Non-pigmented ciliary epithelial cell (primary cell): ENCODE data around the gene TP53RK.

ENCODE experiments used
- DNase-seq: peaks from one replicate; pipeline ENCODE4 v3.0.0-alpha.2; 2010; ENCODE audit warnings: low read depth

Gene TP53RK

GRCh38 chr20:46660487-46660886 lies 28.8 kb downstream of the TP53RK start:
- no peak for DNase-seq

- DNase-seq = no peak
Observed at GRCh38 chr20:46657618-46658017, 31.6 kb downstream of the TP53RK start.

GRCh38 chr20:46657137-46657536 lies 32.1 kb downstream of the TP53RK start:
- DNase-seq = no peak

GRCh38 chr20:46652699-46653098 lies 36.5 kb downstream of the TP53RK start:
- DNase-seq = no peak

- DNase-seq = no peak
Observed at GRCh38 chr20:46651091-46651962, 37.9 kb downstream of the TP53RK start, which contains the start of gene SLC13A3. Gene SLC13A3 (minus strand): TSS chr20:46651459. CDS start chr20:46651421, 38 bp downstream.

GRCh38 chr20:46650575-46651090 lies 38.6 kb downstream of the TP53RK start:
- DNase-seq = no peak

GRCh38 chr20:46649965-46650542 lies 39.2 kb downstream of the TP53RK start:
- DNase-seq = no peak

- DNase-seq = no peak
Observed at GRCh38 chr20:46649650-46649949, 39.6 kb downstream of the TP53RK start.

- DNase-seq = no peak
Observed at GRCh38 chr20:46648903-46649649, 40.2 kb downstream of the TP53RK start.

GRCh38 chr20:46647469-46647868 lies 41.8 kb downstream of the TP53RK start:
- no peak for DNase-seq

- DNase-seq = no peak
Observed at GRCh38 chr20:46646659-46647380, 42.4 kb downstream of the TP53RK start.

GRCh38 chr20:46646122-46646521 lies 43.1 kb downstream of the TP53RK start:
- no peak for DNase-seq

- DNase-seq = no peak
Observed at GRCh38 chr20:46644733-46645132, 44.5 kb downstream of the TP53RK start.

GRCh38 chr20:46644160-46644559 lies 45.1 kb downstream of the TP53RK start:
- DNase-seq = no peak

- DNase-seq = no peak
Observed at GRCh38 chr20:46642969-46643343, 46.3 kb downstream of the TP53RK start.

- no peak for DNase-seq
Observed at GRCh38 chr20:46642265-46642968, 46.8 kb downstream of the TP53RK start.

GRCh38 chr20:46641424-46641823 lies 47.8 kb downstream of the TP53RK start:
- no peak for DNase-seq

GRCh38 chr20:46640536-46641311 lies 48.5 kb downstream of the TP53RK start:
- DNase-seq = no peak

GRCh38 chr20:46640044-46640443 lies 49.2 kb downstream of the TP53RK start:
- DNase-seq = no peak

- no peak for DNase-seq
Observed at GRCh38 chr20:46639587-46639986, 49.7 kb downstream of the TP53RK start.

GRCh38 chr20:46638898-46639274 lies 50.4 kb downstream of the TP53RK start:
- DNase-seq = no peak
